ENCODE data around the gene FADD. TPM values are rescaled to one million over a fixed set of nuclear protein-coding genes. Genes with fewer than 3 reads are reported as not detected.

Gene FADD
- total RNA-seq, 4 donors from 2014 or later: 17.9 to 24.5 (median 21.0) TPM

- no peak for DNase-seq (ENCODE audit: low spot score in 2 of 2)
Observed at GRCh38 chr11:70174547-70175235, 28.4 kb upstream of the FADD start.

GRCh38 chr11:70175236-70175698 is 27.8 kb upstream of the FADD start:
- 73 to 90% methylated on average over 15 of the region's 15 CpGs for WGBS, 2 donors
- DNase-seq (ENCODE audit: low spot score in 2 of 2): no peak
- no peak overlapping the region for H3K4me3 ChIP-seq (ENCODE audit: low read depth, poor library complexity, severe bottlenecking)
- intact Hi-C loops (cut with DNase I; ENCODE audit: low total_unique reads): no loop called here
- TF ChIP-seq CTCF (IDR thresholded peaks at IDR 0.05) (no peak), POLR2A (IDR thresholded peaks at IDR 0.05) (no peak)

More at GRCh38 chr11:70174547-70175235, 28.4 kb upstream of the FADD start:
- WGBS, 2 donors: 89 to 90% methylated on average over 17 of the region's 17 CpGs
- no peak overlapping the region for H3K4me3 ChIP-seq (ENCODE audit: low read depth, poor library complexity, severe bottlenecking)
- TF ChIP-seq CTCF (IDR thresholded peaks at IDR 0.05) (no peak), POLR2A (IDR thresholded peaks at IDR 0.05) (no peak)
- intact Hi-C loops (cut with DNase I; ENCODE audit: low total_unique reads): no loop called here

GRCh38 chr11:70176940-70177689 is 26.0 kb upstream of the FADD start:
- TF ChIP-seq CTCF (IDR thresholded peaks at IDR 0.05): no peak
- 76% methylated on average over 39 of the region's 39 CpGs for WGBS, 2 donors

GRCh38 chr11:70180906-70181305 is 22.2 kb upstream of the FADD start:
- no peak for TF ChIP-seq CTCF (IDR thresholded peaks at IDR 0.05)
- TF ChIP-seq POLR2A (IDR thresholded peaks at IDR 0.05): no peak
- 75 to 86% methylated on average over 11 of the region's 11 CpGs for WGBS, 2 donors
- no peak overlapping the region for H3K4me3 ChIP-seq (ENCODE audit: low read depth, poor library complexity, severe bottlenecking)
- intact Hi-C loops (cut with DNase I; ENCODE audit: low total_unique reads): no loop called here
- no peak for DNase-seq (ENCODE audit: low spot score in 2 of 2)

More at GRCh38 chr11:70176940-70177689, 26.0 kb upstream of the FADD start:
- DNase-seq (ENCODE audit: low spot score in 2 of 2): no peak
- H3K4me3 ChIP-seq (ENCODE audit: low read depth, poor library complexity, severe bottlenecking): no peak overlapping the region
- intact Hi-C loops (cut with DNase I; ENCODE audit: low total_unique reads): no loop called here

GRCh38 chr11:70182266-70182665 is 20.8 kb upstream of the FADD start:
- no peak overlapping the region for H3K4me3 ChIP-seq (ENCODE audit: low read depth, poor library complexity, severe bottlenecking)
- no peak for DNase-seq (ENCODE audit: low spot score in 2 of 2)
- TF ChIP-seq CTCF (IDR thresholded peaks at IDR 0.05): no peak
- no peak for TF ChIP-seq POLR2A (IDR thresholded peaks at IDR 0.05)
- WGBS, 2 donors: 89 to 92% methylated on average over 18 of the region's 18 CpGs
- intact Hi-C loops (cut with DNase I; ENCODE audit: low total_unique reads): no loop called here

All from lower leg skin (tissue), 4 donors.